Endothelial cell of umbilical vein (primary cell): ENCODE measurements around the gene C3orf80.

Source experiments
- EZH2 ChIP-seq: IDR thresholded peaks from 2 replicates; pipeline ENCODE4 v1.6.1; 2012; ENCODE audit warnings: borderline replicate concordance, low read depth, mild to moderate bottlenecking, moderate library complexity, low read length, inconsistent platforms; ENCODE audit not compliant: severe bottlenecking
- FOS ChIP-seq: IDR thresholded peaks from 2 replicates; pipeline ENCODE4 v1.6.1; 2011; ENCODE audit warnings: mild to moderate bottlenecking, low read length, moderate library complexity, borderline replicate concordance; ENCODE audit not compliant: insufficient read depth
- GATA2 ChIP-seq: IDR thresholded peaks from 2 replicates; pipeline ENCODE4 v1.7.0; 2011; ENCODE audit warnings: low read depth, mild to moderate bottlenecking, moderate library complexity, mixed read lengths, low read length; ENCODE audit not compliant: insufficient read length, insufficient read depth
- JUN ChIP-seq: IDR thresholded peaks from 2 replicates; pipeline ENCODE4 v1.6.1; 2011; ENCODE audit warnings: borderline replicate concordance, low read depth; ENCODE audit not compliant: insufficient read length, insufficient read depth
- POLR2A ChIP-seq: IDR thresholded peaks from 2 replicates; pipeline ENCODE4 v1.6.1; 2012; ENCODE audit warnings: low read depth, mild to moderate bottlenecking, control low read depth, low read length
- POLR2AphosphoS5 ChIP-seq: IDR thresholded peaks from 2 replicates; pipeline ENCODE4 v1.6.1; 2012; ENCODE audit warnings: low read depth, mild to moderate bottlenecking, control low read depth, low read length, moderate library complexity; ENCODE audit not compliant: insufficient read depth
- TF ChIP-seq, protein P1 (sequence below), 2 donors: IDR thresholded peaks; 1 replicate in 1 of 2; 2 replicates in 1 of 2; pipeline ENCODE4 v1.5.1; 2011; ENCODE audit warnings: low read length in 2 of 2, mild to moderate bottlenecking in 2 of 2, moderate library complexity in 2 of 2, control low read depth in 1 of 2, inconsistent platforms in 1 of 2, low read depth in 1 of 2; ENCODE audit not compliant: insufficient read depth in 1 of 2; ENCODE audit errors: extremely low read depth in 1 of 2
- TF ChIP-seq, protein P2 (sequence below): IDR thresholded peaks from 2 replicates; pipeline ENCODE4 v1.6.1; 2011; ENCODE audit not compliant: insufficient read depth, insufficient read length

DNA sequence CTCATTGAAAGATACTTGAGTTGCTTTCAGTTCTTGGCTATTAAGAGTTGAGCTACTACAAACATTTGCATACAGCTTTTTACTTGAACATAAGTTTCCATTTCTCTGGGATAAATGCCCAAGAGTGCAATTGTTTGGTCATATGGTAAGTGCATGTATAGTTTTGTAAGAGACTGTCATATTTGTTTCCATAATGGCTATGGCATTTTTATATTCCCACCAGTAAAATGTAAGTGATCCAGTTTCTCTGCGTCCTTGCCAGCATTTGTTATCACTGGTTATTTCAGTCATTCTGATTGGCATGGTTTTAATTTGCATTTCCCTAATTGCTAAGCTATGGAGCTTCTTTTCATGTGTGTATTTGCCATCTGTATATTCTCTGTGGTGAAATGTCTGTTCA lies 22.5 kb downstream of the C3orf80 start:
- TF ChIP-seq, protein P1, sequence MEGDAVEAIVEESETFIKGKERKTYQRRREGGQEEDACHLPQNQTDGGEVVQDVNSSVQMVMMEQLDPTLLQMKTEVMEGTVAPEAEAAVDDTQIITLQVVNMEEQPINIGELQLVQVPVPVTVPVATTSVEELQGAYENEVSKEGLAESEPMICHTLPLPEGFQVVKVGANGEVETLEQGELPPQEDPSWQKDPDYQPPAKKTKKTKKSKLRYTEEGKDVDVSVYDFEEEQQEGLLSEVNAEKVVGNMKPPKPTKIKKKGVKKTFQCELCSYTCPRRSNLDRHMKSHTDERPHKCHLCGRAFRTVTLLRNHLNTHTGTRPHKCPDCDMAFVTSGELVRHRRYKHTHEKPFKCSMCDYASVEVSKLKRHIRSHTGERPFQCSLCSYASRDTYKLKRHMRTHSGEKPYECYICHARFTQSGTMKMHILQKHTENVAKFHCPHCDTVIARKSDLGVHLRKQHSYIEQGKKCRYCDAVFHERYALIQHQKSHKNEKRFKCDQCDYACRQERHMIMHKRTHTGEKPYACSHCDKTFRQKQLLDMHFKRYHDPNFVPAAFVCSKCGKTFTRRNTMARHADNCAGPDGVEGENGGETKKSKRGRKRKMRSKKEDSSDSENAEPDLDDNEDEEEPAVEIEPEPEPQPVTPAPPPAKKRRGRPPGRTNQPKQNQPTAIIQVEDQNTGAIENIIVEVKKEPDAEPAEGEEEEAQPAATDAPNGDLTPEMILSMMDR (IDR thresholded peaks at IDR 0.05; ENCODE audit: extremely low read depth in 1 of 2, insufficient read depth in 1 of 2, low read depth in 1 of 2, low read length in 2 of 2) = no peak
- TF ChIP-seq EZH2 (no peak), POLR2A (no peak), POLR2AphosphoS5 (no peak), GATA2 (no peak), JUN (no peak), FOS (no peak)
- TF ChIP-seq, protein P2, sequence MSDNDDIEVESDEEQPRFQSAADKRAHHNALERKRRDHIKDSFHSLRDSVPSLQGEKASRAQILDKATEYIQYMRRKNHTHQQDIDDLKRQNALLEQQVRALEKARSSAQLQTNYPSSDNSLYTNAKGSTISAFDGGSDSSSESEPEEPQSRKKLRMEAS = no peak
